Astrocyte of the spinal cord (primary cell): ENCODE measurements around the gene NATD1.

Experiments used
- DNase-seq: peaks from one replicate; pipeline ENCODE4 v3.0.0; 2011; ENCODE audit warnings: low read depth, low spot score
- H3K4me3 ChIP-seq: 2 replicates; pipeline ENCODE4 v1.5.1; 2011; ENCODE audit warnings: low read depth, mild to moderate bottlenecking, low read length, moderate library complexity
- in situ Hi-C: cut with HindIII; loops from 2 replicates; pipeline ENCODE4 v1.10.0; 2017; ENCODE audit warnings: low sequenced_read_pairs
- TF ChIP-seq, protein P1 (sequence below): IDR thresholded peaks from 2 replicates; pipeline ENCODE4 v1.5.1; 2012; ENCODE audit warnings: low read depth, mild to moderate bottlenecking, low read length, inconsistent platforms

The NATD1 gene

DNA sequence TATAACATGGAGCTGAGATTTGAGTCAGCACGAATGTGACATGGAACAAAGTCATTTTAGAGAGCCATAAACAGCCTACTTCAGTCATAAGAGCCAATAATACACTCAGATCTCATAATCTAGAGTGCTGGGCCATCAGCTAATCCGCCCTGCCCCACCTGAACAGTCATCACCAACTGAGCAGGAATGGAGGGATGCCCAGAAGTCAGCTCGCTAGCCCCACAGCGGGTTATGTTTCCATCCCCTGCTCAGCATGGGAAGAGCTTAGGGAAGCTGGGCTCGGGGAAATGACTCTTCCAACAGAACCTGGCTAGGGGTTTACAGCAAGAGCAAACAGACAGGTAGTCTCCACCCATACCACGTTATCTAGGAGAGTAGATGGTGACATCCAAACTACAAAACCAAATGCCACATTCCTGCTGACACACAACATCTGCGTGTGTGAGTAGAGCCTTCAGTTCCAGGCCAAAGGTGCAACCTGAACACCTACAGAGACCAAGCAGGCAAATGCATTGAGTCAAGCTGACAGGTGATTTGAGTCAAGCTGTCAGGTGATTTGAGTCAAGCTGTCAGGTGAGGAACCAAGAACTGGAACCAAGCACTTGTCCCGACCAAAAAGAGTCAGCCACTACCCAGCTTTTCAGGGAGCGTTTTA lies 41.3 kb downstream of the NATD1 start:
- in situ Hi-C loops, result no loop called here
- no peak overlapping the region for H3K4me3 ChIP-seq
- no peak for DNase-seq
- TF ChIP-seq, protein P1, sequence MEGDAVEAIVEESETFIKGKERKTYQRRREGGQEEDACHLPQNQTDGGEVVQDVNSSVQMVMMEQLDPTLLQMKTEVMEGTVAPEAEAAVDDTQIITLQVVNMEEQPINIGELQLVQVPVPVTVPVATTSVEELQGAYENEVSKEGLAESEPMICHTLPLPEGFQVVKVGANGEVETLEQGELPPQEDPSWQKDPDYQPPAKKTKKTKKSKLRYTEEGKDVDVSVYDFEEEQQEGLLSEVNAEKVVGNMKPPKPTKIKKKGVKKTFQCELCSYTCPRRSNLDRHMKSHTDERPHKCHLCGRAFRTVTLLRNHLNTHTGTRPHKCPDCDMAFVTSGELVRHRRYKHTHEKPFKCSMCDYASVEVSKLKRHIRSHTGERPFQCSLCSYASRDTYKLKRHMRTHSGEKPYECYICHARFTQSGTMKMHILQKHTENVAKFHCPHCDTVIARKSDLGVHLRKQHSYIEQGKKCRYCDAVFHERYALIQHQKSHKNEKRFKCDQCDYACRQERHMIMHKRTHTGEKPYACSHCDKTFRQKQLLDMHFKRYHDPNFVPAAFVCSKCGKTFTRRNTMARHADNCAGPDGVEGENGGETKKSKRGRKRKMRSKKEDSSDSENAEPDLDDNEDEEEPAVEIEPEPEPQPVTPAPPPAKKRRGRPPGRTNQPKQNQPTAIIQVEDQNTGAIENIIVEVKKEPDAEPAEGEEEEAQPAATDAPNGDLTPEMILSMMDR, result no peak

DNA sequence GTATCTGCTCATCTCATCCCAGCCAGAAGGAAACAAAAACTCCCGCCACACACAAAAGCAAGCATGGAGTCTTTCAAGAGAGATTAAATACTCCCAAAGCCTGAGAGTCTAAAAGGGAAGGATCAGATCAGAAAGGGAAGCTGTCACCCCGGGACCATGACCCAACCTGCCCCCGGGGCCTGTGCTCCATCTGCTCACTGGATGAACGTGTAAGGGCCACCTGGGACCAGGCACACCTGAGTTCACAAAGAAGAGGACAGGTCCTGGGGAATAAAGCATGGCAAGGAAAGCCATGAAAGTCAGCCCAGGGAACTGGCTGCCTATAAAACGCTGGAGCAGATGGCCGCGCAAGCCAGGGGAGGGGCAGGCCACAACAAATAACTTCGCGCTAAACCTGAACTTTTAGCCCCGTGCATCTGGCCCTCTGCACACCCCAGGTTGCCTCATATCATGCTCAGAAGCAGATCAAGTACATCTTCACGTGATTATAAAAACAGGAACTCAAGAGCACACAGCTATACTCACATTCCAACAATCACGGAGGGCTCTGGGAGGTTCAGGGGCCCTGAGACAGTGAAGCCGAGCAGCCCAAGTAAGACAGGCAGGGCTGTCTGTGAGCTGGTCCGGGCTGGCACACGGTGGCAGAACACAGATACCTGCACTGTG lies 42.7 kb downstream of the NATD1 start:
- no peak for DNase-seq
- TF ChIP-seq, protein P1, result no peak
- H3K4me3 ChIP-seq, result no peak overlapping the region
- in situ Hi-C loops, result no loop called here

DNA sequence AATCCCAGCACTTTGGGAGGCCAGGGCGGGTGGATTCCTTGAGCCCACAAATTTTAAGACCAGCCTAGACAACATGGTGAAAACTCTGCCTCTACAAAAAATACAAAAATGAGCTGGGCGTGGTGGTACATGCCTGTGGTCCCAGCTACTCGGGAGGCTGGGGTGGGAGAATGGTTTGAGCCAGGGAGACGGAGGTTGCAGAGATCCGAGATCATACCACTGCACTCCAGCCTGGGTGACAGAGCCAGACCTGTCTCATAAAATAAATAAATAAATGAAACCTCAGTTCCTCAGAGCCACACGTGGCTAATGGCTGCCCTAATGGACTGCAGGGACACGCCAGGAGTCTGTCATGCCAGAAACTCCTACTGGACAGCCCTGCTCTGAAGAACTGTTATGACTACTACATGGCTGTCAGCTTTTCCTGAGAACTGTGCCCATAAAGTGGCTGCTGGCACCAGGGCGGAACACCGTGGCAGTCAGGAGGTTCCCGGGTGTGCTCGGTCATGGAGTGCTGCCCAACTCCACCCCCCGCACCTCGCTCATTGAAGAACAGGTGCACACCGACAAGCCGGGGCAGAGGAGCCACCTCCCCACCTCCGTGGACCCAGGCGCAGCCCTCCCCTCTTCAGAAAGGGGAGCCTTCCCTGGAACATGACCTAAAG lies 43.6 kb downstream of the NATD1 start:
- DNase-seq, result no peak
- in situ Hi-C loops, result no loop called here
- TF ChIP-seq, protein P1, result no peak
- H3K4me3 ChIP-seq, result no peak overlapping the region

DNA sequence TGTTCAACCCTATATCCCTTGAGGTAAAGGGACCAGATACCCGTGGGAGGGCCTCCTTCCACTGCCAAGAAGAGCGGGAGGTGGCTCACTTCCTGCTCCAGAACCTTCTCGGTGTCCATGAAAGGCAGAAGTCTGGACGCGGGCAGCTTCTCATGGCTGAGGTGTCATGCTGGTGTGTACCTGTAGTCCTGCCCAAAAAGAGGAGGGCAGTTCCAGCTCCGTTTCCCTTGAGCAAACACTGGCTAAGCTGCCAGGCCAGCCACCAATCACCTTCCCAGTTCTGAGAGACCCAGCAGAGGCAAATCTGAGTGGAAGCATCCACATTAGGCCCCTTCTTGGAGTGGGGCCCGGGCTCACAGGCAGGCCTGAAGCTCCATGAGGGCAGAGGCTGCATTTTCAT lies 44.9 kb downstream of the NATD1 start:
- in situ Hi-C loops, result no loop called here
- no peak for DNase-seq
- TF ChIP-seq, protein P1, result no peak
- H3K4me3 ChIP-seq, result no peak overlapping the region

DNA sequence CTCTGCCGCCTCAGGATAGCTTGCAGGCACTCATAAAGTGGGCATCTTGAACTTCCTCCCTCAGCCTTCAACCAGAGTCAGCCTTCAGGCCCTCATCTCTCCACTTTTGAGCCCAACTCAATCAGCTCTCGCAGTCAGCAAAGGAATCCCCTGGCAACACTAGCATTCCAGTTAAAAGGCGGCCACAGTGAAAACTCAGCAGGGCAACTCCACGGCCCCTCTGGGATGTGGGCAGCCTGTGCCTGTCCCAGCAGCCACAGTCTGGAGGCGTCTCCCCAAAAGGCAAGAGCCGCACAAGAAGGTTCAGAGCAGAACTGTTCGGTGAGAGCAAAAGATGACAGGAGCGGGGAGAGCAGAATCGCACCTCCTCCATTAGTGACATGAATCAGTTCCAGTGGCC lies 48.3 kb downstream of the NATD1 start:
- TF ChIP-seq, protein P1, result no peak
- DNase-seq, result no peak
- in situ Hi-C loops, result no loop called here
- no peak overlapping the region for H3K4me3 ChIP-seq

DNA sequence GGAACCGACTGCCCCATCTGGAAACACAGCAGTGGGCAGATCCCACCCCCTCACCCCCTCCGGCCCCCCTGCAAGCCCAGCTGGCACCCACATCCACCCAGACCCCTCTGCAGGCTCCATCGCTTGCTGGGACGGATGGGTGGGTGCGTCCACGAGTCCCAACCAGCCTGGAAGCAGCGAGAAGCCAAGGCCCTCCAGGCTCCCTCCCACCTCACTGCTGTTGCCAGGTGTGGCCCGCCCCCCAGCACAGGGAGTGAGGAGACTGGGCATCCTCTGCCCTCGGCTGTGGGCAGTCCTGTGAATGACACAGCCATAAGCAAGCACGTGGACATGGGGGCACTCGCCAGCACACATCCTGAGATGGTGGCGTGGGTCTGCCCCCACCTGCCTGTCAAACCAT lies 50.7 kb downstream of the NATD1 start:
- in situ Hi-C loops, result no loop called here
- TF ChIP-seq, protein P1, result no peak
- H3K4me3 ChIP-seq, result no peak overlapping the region
- DNase-seq, result no peak
